DOHH2 (cell line): ENCODE results near the gene SLC44A3.

Source experiments
- EZH2phosphoT487 ChIP-seq: fragments of 200-600 bp; sonication (generic); IDR thresholded peaks from 2 replicates; pipeline ENCODE4 v1.6.1; 2017; ENCODE audit warnings: borderline replicate concordance, mild to moderate bottlenecking, antibody characterized with exemption, low read length, moderate library complexity, mixed read lengths
- TF ChIP-seq, protein P1 (sequence below): fragments of 200-600 bp; sonication (generic); IDR thresholded peaks from one replicate; pipeline ENCODE4 v1.5.1; 2014; ENCODE audit warnings: antibody characterized with exemption, mild to moderate bottlenecking, low read depth, low read length; ENCODE audit not compliant: poor library complexity, severe bottlenecking

GRCh38 chr1:94821636-94822305 is 1.6 kb downstream of the SLC44A3 start:
- TF ChIP-seq, protein P1, sequence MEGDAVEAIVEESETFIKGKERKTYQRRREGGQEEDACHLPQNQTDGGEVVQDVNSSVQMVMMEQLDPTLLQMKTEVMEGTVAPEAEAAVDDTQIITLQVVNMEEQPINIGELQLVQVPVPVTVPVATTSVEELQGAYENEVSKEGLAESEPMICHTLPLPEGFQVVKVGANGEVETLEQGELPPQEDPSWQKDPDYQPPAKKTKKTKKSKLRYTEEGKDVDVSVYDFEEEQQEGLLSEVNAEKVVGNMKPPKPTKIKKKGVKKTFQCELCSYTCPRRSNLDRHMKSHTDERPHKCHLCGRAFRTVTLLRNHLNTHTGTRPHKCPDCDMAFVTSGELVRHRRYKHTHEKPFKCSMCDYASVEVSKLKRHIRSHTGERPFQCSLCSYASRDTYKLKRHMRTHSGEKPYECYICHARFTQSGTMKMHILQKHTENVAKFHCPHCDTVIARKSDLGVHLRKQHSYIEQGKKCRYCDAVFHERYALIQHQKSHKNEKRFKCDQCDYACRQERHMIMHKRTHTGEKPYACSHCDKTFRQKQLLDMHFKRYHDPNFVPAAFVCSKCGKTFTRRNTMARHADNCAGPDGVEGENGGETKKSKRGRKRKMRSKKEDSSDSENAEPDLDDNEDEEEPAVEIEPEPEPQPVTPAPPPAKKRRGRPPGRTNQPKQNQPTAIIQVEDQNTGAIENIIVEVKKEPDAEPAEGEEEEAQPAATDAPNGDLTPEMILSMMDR, result no peak
- no peak for TF ChIP-seq EZH2phosphoT487
